Renal cortex interstitium (tissue), 11 donors: ENCODE results near the gene FAM3D. TPM values are rescaled to one million over a fixed set of nuclear protein-coding genes. Genes with fewer than 3 reads are reported as not detected.

Source experiments
- DNase-seq, 11 donors: peaks; one replicate each; pipeline ENCODE4 v3.0.0-alpha.2; 2013; ENCODE audit warnings: low read depth in 9 of 11, low spot score in 4 of 11; ENCODE audit errors: extremely low read depth in 1 of 11
- polyA plus RNA-seq, 3 donors: library from polyadenylated mRNA; unstranded; fragments of 120-200 nt; gene quantifications; one replicate each; pipeline ENCODE4 v1.2.1, GENCODE V29; 2013; ENCODE audit not compliant: insufficient read length in 3 of 3

Gene FAM3D
- polyA plus RNA-seq, 3 donors, result 0.44 to 2.3 (median 0.85) TPM

DNA sequence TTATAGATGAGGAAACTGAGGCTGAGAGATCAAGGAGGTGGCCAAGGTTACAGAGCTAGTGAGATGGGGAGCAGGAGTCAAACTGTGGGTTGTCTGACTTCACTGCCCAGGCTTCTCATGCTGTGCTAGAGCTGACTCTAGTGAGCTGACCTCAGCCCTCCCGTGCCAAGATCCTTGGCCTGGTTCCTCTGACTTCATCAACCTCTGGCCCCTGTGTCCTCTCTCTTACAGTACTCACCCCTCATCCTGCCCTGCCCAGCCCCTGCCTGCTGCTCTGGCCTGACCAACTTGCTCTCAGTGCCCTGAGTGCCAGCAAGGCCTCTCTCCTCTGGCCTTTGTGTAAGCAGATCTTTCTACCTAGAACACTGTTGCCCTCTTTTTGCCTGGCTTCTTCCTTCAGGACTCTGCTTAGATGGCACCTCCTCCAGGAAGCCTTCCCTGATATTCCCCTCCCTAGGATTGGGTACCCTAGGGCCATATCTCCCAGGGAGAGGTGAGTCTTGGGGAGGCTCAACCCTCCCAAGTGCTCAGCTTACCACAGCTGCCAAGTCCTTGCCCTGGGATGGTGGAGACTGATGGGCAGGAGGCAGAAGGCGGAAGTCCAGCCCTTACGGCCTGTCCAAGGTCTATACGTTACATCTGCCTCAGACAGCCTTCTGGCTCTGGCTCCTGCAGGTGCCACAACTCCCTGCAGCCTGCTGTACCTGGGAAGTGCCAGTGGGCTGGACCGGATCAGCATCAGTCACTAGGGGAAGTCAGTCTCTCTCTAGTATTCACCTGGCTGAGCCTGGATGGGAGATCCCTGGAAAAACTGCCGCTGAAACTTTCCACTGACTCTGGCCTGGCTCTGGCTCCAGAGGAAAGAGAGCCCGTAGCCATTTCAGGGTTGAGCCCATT is 53.1 kb downstream of the FAM3D start:
- no peak for DNase-seq

DNA sequence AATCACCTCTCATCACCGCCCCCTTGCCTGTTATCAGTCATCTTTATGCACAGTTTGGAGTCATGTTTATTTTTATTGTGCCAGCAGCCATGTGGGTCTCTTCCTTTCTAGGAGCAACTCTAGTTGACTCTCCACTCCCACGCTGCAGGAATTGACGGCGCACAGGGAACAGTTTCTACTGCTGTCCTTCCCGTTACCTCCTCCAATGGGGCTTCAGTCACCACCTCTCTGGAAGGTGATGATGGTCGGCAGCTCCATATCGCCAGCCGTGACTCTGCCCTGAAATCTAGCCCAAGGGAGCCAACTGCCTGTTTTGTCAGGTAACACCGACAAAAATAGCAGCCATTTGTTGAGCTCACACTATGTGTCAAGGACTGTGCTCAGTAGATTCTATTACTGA is 53.7 kb downstream of the FAM3D start:
- DNase-seq, result no peak

DNA sequence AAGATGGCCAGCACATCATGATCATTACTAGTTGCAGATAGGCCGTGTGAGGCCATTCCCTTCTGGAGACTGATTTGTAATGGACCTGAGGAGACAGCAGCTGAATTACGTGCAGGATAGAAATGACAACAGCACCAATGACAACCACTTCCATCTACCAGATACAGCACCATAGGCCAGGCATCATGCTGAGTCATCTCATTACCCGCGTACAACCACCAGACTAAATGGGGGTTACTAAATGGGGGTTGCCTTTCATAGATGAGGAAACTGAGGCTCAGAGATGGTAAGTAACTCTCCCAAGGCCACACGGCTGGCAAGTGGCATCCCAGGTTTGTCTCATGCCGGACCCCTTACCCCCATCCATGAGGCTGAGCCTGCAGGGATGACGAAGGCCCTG is 56.6 kb downstream of the FAM3D start:
- DNase-seq, result no peak

DNA sequence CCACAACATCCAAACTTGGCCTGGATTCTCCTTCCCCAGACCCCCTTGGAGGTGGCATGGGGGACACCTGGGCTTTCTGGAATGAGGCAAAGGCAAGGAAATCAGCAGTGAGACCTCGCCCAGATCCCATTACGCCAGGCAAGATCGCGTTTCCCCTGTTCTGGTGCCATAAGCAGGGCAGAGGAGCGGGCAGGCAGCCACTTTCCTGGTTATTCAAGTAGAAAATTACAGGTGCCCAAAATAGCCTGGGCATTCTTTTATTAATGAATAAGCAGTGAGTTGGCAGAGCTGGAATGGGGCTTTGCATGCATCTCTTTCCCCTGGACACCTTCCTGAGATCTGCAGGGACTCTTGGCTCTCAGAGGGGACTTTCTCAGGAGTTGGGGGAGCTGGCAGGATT is 57.9 kb downstream of the FAM3D start:
- DNase-seq, result peak in 1 of 11 donors; percentile 65

DNA sequence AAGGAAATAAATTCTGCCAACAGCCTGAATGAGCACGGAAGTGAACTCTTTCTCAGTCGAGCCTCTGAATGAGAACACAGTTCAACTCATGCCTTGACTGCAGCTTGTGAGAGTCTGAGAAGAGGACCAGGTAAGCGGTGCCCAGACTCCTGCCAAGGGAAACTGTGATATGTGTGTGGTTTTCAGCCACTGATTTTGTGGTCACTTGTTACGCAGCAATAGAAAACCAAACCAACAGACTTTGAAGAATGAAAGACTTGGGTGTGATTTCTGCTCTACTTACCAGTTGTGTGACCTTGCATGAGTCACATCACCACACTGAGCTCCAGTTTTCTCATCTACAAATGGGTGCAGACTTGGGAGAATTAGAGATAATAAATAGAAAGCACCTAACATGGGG is 58.8 kb downstream of the FAM3D start:
- DNase-seq, result no peak

DNA sequence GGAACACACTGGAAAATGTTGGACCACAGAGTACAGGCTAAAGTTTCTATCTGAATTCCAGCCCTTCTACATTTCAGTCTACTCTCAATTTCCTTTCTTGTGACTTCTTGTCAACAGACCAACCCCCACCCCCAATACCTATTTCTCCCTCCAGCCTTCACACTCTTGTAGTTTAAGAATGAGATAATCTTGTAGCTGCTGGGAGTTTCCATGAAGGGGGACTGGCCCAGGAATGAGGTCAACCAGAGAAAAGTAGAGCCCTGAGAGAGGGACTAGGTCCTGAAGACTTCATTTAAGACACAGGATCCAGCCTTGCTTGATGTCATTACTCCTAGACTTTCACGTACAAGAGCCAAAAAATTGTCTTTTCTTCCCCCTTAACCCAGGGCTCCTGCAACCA is 59.9 kb downstream of the FAM3D start:
- DNase-seq, result no peak

DNA sequence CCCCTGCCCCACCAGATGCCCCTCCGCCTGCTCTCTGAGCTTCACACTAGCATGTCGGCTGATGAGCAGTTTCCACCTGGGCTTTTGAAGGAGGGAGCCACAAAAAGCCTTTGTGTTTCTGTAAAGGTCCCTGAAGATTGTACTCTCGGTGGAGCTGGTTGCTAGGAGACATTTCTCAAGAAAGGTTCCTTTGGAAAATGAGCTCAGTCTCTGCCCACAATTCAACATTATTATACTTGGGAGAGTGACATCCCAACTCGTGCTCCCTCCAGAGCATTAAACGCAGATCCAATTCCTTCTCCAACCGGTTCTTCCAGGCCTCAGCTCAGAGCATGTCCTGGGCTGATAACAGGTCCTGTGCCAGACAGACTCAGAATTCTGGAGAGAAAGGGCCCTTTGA is 62.5 kb downstream of the FAM3D start:
- DNase-seq, result no peak

DNA sequence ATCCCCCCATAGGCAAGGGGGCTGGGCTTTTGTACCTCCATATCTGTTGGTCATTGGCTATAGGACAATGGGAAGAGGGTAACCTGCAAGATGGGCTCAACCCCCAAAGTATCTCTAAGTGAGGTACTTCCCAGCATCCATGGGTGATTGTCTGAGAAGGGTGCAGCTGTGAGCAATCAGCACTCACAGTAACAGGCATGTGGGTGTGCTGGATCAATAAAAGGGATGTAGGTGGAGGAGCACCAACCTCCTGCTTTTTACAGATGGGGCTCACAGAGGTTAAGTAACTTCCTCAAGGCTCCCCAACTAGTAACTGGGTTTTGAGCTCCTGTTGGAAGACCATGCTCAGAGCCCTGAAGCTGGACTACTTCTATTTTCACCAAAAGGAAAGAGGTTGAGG is 63.0 kb downstream of the FAM3D start:
- DNase-seq, result no peak

DNA sequence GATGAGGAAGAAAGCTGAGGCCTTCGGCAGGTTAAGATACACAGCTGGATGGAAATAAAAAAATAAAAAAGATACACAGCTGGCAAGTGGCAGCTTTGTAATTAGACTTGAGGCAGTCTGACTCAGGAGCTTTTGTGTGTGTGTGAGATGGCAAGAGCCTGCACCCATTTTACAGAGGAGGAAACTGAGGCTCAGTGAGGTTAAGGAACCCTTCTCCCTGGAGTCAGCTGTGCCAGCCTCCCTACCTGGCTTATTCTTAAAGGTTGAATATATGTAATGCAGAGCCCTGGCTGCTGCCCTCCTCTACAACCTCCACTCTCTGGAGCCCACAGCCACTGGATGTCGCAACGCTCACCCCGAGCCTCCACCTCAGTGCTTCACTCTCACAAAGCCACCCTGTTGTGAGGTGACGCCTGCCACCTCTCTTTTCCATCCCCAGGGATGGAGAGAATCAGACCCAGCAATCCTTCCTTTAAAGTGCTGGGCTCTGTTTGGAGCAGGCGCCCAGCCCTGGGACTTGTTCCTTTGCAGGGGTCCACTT is 68.7 kb downstream of the FAM3D start:
- no peak for DNase-seq

DNA sequence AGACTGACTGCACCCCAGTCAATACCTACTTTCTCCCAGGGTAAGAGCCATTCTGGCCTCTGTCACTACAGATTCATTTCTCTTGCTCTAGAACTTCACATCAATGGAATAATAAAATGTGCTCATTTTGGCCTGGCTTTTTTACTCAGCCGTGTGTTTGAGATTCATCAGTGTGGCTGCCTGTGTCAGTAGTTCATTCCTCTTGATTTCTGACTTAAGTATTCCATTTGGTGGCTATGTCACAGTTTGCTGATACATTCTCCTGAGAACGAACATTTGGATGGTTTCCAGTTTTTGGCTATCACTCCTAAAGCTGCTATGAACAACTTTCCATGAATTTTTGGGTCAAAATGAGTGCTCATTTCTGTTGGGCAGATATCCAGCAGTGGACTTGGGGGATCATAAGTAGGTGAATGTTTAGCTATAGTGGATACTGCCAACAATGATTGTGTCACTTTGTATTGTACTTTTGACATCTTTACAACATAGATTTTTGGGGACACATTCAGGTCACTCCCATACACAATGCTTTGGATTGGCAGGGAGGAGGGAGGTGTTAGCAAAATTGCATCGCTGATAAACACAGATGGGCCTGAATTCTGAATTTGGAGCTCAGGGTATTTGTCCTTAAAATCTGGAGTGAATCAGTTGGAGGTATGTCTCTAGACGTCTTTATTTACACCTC is 69.6 kb downstream of the FAM3D start:
- DNase-seq, result no peak

DNA sequence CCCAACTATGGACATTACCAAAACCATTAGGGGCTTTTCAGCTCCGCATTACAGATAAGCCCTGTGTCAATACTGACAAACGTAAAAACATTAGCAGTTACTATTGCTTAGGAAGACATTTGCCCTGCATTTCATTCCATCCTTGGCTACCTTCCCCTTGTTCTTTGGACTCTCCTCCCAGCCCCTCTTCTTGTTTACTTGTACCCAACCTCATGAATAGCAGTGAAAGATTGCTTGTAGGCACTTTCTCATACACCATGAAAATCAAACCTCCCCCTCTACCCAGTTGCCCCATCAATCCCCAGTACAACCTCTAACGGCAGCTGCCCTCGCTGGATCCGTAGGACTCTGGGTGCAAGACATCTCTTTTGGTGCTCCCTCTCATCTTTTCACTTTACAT is 72.5 kb downstream of the FAM3D start:
- DNase-seq, result no peak

DNA sequence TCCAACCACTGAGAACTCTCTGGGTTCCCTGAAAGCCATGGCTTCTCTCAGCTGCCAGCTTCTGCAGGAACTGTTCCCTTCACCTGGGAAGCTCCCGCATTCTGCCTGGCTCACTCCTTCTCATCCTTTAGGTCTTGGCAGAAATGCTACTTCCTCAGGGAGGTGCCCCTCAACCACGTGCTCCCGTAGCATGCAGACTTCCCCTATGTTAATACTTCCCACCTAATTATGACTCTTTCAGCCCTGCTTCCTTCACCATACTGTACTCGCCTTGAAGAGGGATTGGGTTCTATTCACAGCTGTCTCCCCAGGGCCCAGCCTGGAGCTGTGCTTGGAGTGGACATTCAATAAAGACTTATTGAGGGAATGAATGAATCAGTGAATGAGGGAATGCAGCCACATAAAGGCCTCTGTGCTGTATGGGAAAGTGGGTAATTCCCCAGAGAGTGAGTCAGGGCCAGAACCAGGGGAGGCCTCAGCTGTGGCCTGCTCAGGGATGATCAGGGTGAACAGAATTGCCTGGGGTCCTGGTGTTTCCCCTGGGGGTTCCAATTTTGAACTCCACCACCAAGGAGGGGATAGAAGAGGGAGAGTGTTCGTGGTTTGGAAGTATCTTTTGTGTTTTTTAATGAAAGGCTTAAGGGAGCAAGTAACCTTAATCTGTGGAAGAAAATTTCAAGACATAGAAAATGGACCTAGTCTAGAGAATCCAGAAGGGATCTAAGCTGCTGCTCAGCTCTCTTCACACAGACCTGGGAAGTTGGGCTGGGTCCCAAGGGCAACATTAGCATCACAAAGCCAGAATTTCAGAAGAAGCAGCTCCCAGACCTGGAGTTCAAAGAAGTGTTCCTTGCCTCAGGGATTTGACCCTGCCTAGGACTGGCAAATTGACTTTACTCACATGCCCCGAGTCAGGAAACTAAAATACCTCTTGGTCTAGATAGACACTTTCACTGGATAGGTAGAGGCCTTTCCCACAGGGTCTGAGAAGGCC is 74.8 kb downstream of the FAM3D start:
- DNase-seq, result no peak

DNA sequence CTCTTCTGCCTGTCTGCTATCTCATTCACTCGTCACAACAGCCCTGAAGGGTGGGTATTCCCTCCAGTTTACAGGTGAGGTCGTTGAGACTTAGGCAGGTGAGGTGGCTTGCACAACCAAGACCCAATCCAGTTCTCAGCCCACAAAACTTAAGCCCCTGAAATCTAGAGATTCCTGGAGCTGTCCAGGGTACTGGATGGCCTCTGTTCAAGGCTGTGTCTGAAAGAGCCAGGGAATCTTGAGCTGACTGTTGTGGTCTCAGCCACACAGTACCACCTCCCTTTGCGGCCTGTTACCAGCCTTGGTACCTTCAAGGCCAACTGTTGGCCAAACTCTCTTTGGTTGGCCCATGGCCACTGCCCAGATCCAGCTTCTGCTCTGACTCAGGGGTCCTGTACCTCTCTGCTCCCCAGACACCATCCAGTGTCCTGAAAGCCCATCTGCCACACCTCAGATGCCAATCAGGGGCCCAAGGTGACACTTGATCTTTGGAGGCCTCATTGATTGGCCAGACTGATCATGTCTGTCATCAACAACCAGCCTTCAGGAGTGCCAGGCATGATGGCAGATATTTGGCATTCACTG is 78.5 kb downstream of the FAM3D start:
- DNase-seq, result peak in 7 of 11 donors; percentile 42 to 80 (median 71)

DNA sequence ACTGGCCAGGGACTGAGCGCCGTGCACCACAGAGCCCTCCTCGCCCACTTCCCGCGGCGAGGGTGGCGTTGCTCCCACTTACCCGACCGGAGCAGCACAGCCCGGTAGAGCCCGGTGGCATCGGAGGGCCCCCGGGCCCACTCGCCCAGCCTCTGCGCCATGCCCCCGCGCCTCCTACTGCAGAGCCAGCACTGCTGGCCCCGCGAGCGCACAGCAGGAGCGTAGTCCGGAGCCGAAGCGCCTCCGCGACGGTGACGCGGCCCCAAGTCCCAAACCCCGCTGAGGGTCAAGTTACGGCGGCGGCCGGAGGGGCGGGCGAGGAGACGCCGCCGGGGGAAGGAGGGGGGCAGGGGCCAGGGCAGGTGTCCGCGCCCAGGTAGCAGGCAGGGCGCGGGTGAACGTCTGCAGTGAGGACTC is 79.8 kb downstream of the FAM3D start:
- peak in 1 of 11 donors; percentile 50 for DNase-seq

DNA sequence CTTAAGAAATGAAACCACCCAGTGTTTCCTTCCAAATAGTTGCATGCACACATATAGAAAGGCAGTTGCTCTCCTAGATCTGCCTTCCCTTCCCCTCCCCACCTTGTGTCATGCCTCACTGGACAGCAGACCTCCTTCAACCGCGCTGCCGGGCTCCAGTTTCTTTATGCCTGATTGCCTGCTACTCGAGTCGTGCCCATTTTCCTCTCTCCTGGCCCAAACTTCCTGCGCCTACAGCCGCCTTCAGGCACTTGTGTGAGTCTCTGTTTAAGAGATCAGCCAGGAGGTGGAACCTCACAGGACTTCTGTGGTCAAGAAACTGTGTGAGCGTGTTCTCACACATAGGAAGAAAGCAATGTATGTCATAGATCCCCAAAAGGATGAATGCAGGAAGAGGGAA is 80.6 kb downstream of the FAM3D start:
- peak in 5 of 11 donors; percentile 37 to 70 (median 63) for DNase-seq

DNA sequence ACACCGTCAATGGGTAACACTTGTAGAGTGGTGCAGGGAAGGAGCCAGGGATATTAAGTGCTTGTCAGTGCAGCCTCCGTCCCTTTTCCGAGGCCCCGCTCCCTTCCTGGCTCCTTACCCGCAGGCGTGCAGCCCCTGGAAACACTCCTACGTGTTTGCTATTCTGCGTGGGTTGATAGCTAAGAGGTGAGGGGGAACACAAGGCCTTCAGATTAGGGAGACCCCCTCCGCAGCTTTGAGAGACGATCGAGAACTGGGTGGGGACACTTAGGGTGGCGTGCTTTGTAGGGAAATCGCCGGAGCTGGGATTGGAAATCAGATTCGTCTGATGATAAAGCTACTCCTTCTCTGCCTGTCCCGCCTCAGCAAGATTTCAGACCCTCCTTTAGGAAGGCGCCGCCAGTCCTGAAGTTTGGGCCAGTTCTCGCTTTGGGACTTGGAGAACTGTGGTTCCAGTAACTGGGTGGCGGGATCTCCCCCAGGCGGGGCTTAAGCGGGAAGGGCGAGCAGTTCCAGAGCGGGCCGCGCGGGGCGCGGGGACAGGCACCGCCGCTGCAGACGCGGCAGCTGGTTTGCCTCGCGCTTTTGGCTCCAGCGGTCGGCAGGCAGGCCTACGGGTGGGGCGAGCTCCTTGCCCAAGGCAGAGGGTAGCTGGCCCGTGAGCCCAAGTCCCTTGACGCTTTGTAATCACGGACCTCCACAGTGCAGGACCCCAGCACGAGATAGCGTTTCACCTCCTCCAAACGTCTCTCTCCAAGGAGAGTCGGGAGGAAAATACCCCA is 81.4 kb downstream of the FAM3D start:
- peak in 10 of 11 donors; percentile 65 to 80 (median 72) for DNase-seq

DNA sequence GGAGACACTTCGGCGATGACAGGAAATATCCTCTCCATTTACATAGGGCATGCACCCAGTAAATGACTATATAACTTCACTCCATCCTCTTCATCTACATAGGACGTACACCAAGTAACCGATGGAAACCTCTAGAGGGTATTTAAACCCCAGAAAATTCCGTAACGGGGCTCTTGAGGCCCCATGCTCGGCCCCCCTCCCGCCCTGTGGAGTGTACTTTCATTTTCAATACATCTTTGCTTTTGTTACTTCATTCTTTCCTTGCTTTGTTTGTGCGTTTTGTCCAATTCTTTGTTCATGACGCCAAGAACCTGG is 81.9 kb downstream of the FAM3D start:
- no peak for DNase-seq
